ENCODE results near the gene FRMD7.
"Not testable (repeated sequence)": the region's sequence is repeated elsewhere in the genome, so short reads cannot be mapped to it uniquely, and the experiment has no call there.

DNA sequence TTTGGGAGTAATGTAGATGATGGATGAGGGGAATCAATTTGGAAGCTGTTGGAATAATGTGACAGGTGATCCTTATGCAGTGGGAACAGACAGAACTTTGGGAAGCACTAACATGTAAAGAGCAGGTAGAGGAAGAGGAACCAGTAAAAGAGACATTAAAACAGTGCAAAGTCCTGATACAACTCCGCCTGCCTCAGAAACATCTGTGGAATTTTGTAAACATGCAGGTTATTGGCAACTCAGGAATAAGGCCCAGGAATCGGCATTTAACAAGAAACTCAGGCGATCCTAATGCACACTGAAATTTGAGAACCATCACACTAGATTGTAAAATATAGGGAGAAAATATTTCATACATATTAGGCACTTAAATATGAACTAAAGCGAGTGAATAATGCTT is 29.1 kb downstream of the FRMD7 start:
- not testable (repeated sequence) for TF ChIP-seq EP300, POLR2A (IDR thresholded peaks at IDR 0.05)

Data from ovary (tissue), 1 donor.